Upper lobe of left lung (tissue), 6 donors: ENCODE data around the gene FBLIM1. TPM values are rescaled to one million over a fixed set of nuclear protein-coding genes. Genes with fewer than 3 reads are reported as not detected.

Experiments
- ATAC-seq, 2 donors: fragments of 200-7000 bp; cut with Tn5 transposase; one replicate each; pipeline ENCODE4 v1.9.1; 2022; ENCODE audit warnings: mild to moderate bottlenecking in 2 of 2, moderate library complexity in 2 of 2; ENCODE audit not compliant: low FRiP score in 2 of 2
- DNase-seq, 2 donors: peaks; one replicate each; pipeline ENCODE4 v3.0.0-alpha.2; 2019 to 2020
- H3K27ac ChIP-seq, 4 donors: fragments of 200-600 bp; sonication (generic); one replicate each; pipeline ENCODE4 v1.5.1; 2016 to 2019
- H3K27me3 ChIP-seq, 4 donors: fragments of 200-600 bp; sonication (generic); one replicate each; pipeline ENCODE4 v1.5.1; 2017 to 2019
- H3K36me3 ChIP-seq, 4 donors: fragments of 200-600 bp; sonication (generic); one replicate each; pipeline ENCODE4 v1.5.1; 2016 to 2019
- H3K4me1 ChIP-seq, 4 donors: fragments of 200-600 bp; sonication (generic); one replicate each; pipeline ENCODE4 v1.5.1; 2018 to 2019
- H3K4me3 ChIP-seq, 4 donors: fragments of 200-600 bp; sonication (generic); one replicate each; pipeline ENCODE4 v1.5.1; 2017 to 2019; ENCODE audit warnings: mild to moderate bottlenecking in 2 of 4, moderate library complexity in 1 of 4
- H3K9me3 ChIP-seq, 4 donors: fragments of 200-600 bp; sonication (generic); one replicate each; pipeline ENCODE4 v1.5.1; 2018 to 2019
- CTCF ChIP-seq, 6 experiments: fragments of 450-650 bp in 4 of 6; fragments of 200-600 bp in 2 of 6; sonication (generic) in 2 of 6; IDR thresholded peaks; one replicate each; pipeline ENCODE4 v1.5.1; 2016 to 2019; ENCODE audit warnings: antibody characterized with exemption in 6 of 6
- EP300 ChIP-seq, 4 donors: sonication (generic); formaldehyde crosslinking; IDR thresholded peaks; one replicate each; pipeline ENCODE4 v1.5.1; 2017; ENCODE audit warnings: antibody characterized with exemption in 4 of 4, control low read depth in 2 of 4
- POLR2A ChIP-seq, 4 donors: fragments of 450-650 bp; IDR thresholded peaks; one replicate each; pipeline ENCODE4 v1.5.1; 2016 to 2017; ENCODE audit warnings: antibody characterized with exemption in 4 of 4, mild to moderate bottlenecking in 2 of 4
- POLR2AphosphoS5 ChIP-seq, 2 donors: sonication (generic); formaldehyde crosslinking; IDR thresholded peaks; one replicate each; pipeline ENCODE4 v1.5.1; 2017; ENCODE audit warnings: antibody characterized with exemption in 2 of 2
- WGBS, 2 donors: methylation state at CpG; one replicate each; pipeline ENCODE4 v1.1.5; 2017 to 2018; 5-methylcytosine and 5-hydroxymethylcytosine counted together
- total RNA-seq, 6 donors: library from RNA; depleted of rRNA in 4 of 6; stranded (reverse); fragments of >200 nt in 4 of 6; gene quantifications; one replicate each; pipeline versions ENCODE4 v1.1.0 to v1.2.1, GENCODE V29; 2016 to 2021
- donor health status: DM: no; HTN: no; CAD: no; lungs with moderate emphysema.
- donor health status: DM: no; HTN: yes; CAD: no; lungs with severe emphysema.

The FBLIM1 gene
- total RNA-seq, 6 donors from 2014 or later = 11.2 to 51.3 (median 35.1) TPM

DNA sequence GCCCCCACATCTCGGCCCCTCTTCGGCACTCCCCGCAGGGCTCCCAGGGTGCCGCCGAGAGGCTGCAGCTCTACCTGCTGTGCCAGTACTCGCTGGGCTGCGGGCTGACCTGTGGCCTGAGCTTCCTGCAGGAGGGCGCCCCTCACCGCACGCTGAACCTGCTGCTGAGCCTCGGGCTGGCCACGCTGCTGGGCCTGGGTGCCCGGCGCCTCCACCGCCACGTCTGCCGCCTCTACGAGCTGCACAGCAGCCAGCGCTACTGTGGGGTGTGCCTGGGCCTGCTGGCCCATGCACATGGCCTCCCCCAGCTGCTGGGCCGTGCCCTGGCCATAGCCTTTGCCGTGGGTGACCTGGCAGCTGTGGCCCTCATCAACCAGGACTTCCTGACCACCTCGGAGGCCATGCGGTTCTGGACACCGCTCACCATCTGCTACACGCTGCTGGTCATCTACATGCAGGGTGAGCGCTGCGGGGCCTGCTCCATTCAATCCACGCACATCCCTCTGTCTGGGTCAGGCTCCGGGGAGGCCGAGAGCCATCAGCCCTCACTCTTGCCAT lies 14.4 kb upstream of the FBLIM1 start:
- H3K27ac ChIP-seq = no peak overlapping the region
- ATAC-seq (no peak), DNase-seq (peak in 1 of 2 donors; percentile 80)
- TF ChIP-seq CTCF (IDR thresholded peaks at IDR 0.05) (no peak), POLR2AphosphoS5 (IDR thresholded peaks at IDR 0.05) (no peak), EP300 (IDR thresholded peaks at IDR 0.05) (no peak), POLR2A (IDR thresholded peaks at IDR 0.05) (no peak)
- no peaks in the 10 kb centered on the region for H3K27me3 ChIP-seq
- H3K9me3 ChIP-seq = no peaks in the 10 kb centered on the region
- peaks cover 10 to 19% (median 13%) of the 10 kb centered on the region in 4 donors for H3K4me1 ChIP-seq
- no peak overlapping the region for H3K4me3 ChIP-seq
- H3K36me3 ChIP-seq = peaks cover 0 to 2% (median 0%) of the 10 kb centered on the region in 4 donors
- 86 to 97% methylated on average over 12 to 30 of the region's 30 CpGs for WGBS, 2 donors

GRCh38 chr1:15747378-15747777 lies 11.2 kb upstream of the FBLIM1 start:
- Histone ChIP-seq H3K36me3 (no peaks in the 10 kb centered on the region), H3K27me3 (no peaks in the 10 kb centered on the region), H3K4me1 (peaks cover 12 to 26% (median 21%) of the 10 kb centered on the region in 4 donors), H3K27ac (peak overlapping the region in 2 of 4 donors; percentile 10 to 52), H3K9me3 (no peaks in the 10 kb centered on the region), H3K4me3 (no peak overlapping the region)
- ATAC-seq (no peak), DNase-seq (peak in 1 of 2 donors; percentile 38)
- 51 to 71% methylated on average over 6 of the region's 8 CpGs for WGBS, 2 donors
- no peak for TF ChIP-seq EP300 (IDR thresholded peaks at IDR 0.05)
- TF ChIP-seq POLR2AphosphoS5 (IDR thresholded peaks at IDR 0.05) = no peak

GRCh38 chr1:15748264-15748663 lies 10.3 kb upstream of the FBLIM1 start:
- Histone ChIP-seq H3K9me3 (no peaks in the 10 kb centered on the region), H3K27ac (peak overlapping the region in 2 of 4 donors; percentile 21 to 65), H3K4me3 (no peak overlapping the region), H3K27me3 (no peaks in the 10 kb centered on the region), H3K36me3 (no peaks in the 10 kb centered on the region), H3K4me1 (peaks cover 12 to 26% (median 20%) of the 10 kb centered on the region in 4 donors)
- no peak for DNase-seq
- no peak for ATAC-seq
- 86 to 88% methylated on average over 5 of the region's 5 CpGs for WGBS, 2 donors
- no peak for TF ChIP-seq CTCF (IDR thresholded peaks at IDR 0.05)
- TF ChIP-seq EP300 (IDR thresholded peaks at IDR 0.05) = no peak
- no peak for TF ChIP-seq POLR2A (IDR thresholded peaks at IDR 0.05)
- no peak for TF ChIP-seq POLR2AphosphoS5 (IDR thresholded peaks at IDR 0.05)

- ATAC-seq (no peak), DNase-seq (no peak)
- Histone ChIP-seq H3K4me3 (no peak overlapping the region), H3K9me3 (no peaks in the 10 kb centered on the region), H3K27me3 (no peaks in the 10 kb centered on the region), H3K27ac (peak overlapping the region; percentile 60 to 68 (median 65)), H3K36me3 (no peaks in the 10 kb centered on the region), H3K4me1 (peaks cover 12 to 26% (median 20%) of the 10 kb centered on the region in 4 donors)
- 91 to 95% methylated on average over 4 to 8 of the region's 10 CpGs for WGBS, 2 donors
- TF ChIP-seq CTCF (IDR thresholded peaks at IDR 0.05) (no peak), EP300 (IDR thresholded peaks at IDR 0.05) (no peak), POLR2A (IDR thresholded peaks at IDR 0.05) (no peak), POLR2AphosphoS5 (IDR thresholded peaks at IDR 0.05) (no peak)
Measured at GRCh38 chr1:15748690-15749398, 9.8 kb upstream of the FBLIM1 start.

DNA sequence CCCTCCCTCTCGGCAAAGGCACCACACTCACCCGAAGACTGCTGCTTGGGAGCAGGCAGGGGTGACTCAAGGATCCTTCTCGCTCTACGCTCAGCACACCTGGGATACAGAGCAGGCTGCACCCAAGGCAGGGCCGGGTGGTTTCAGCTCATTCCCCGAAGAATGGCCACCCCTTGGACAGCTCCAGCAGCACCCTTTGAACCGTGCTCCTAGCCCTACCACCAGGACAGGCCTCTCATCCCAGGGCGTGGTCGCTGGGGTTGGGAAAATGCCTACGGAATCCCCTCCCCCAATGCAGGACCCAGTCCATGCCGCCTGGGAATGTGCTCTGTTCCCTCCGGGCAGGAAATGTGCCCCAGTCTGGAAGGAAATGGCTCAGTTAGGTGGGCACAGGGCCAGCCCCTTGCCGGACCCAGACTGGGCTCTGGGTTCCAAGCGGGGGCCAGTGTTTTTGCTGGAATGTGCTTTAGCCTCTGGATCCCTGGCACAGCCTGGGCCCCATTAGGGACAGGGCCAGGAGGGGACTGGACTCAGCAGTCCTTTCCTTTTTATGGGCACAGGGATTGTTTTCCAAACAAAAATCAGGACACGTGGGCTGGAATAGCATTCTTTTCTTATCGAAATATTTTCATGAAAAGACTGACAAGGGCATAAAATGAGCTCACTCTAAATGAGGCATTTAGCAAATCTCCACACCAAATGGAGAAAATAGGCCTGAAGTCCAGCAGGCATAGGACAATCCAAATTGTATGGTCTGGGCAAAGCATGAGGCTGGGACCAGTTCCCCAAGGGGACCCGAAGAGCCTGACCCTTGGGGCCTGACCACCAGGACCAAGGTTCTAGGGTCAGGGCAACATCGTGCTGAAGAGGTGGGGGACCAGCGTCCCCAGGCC lies 8.9 kb upstream of the FBLIM1 start:
- Histone ChIP-seq H3K27ac (peak overlapping the region; percentile 60 to 68 (median 65)), H3K4me3 (no peak overlapping the region), H3K4me1 (peaks cover 12 to 26% (median 20%) of the 10 kb centered on the region in 4 donors), H3K27me3 (no peaks in the 10 kb centered on the region), H3K9me3 (no peaks in the 10 kb centered on the region), H3K36me3 (no peaks in the 10 kb centered on the region)
- DNase-seq (peak in 1 of 2 donors; percentile 49), ATAC-seq (peak in 1 of 2 donors; percentile 50)
- WGBS, 2 donors = 50 to 63% methylated on average over 6 to 18 of the region's 19 CpGs
- TF ChIP-seq EP300 (IDR thresholded peaks at IDR 0.05) = peak in 1 of 4 donors; percentile 3
- no peak for TF ChIP-seq POLR2A (IDR thresholded peaks at IDR 0.05)
- TF ChIP-seq POLR2AphosphoS5 (IDR thresholded peaks at IDR 0.05) = peak; percentile 43 to 53
- TF ChIP-seq CTCF (IDR thresholded peaks at IDR 0.05) = no peak
